Loucy (cell line): Measurements from ENCODE around the gene TMEM132C.

Source experiments
- H2AFZ ChIP-seq: fragments of 200-600 bp; sonication (generic); 2 replicates; pipeline ENCODE4 v1.6.0; 2016; ENCODE audit warnings: antibody characterized with exemption, mild to moderate bottlenecking, low read length, moderate library complexity
- H3F3A ChIP-seq: fragments of 200-600 bp; 2 replicates; pipeline ENCODE4 v1.6.0; 2016; ENCODE audit warnings: antibody characterized with exemption, low read depth, mild to moderate bottlenecking
- H3K27me3 ChIP-seq: fragments of 200-600 bp; sonication (generic); 2 replicates; pipeline ENCODE4 v1.6.1; 2014; ENCODE audit warnings: low read length, mild to moderate bottlenecking; ENCODE audit not compliant: insufficient read depth, poor library complexity, severe bottlenecking
- H3K36me3 ChIP-seq: fragments of 200-600 bp; sonication (generic); 2 replicates; pipeline ENCODE4 v1.6.1; 2016; ENCODE audit warnings: low read length; ENCODE audit not compliant: insufficient read depth
- H3K4me1 ChIP-seq: fragments of 200-600 bp; sonication (generic); 2 replicates; pipeline ENCODE4 v1.5.1; 2014; ENCODE audit warnings: low read length, mild to moderate bottlenecking; ENCODE audit not compliant: insufficient read depth, poor library complexity, severe bottlenecking
- H3K4me2 ChIP-seq: fragments of 200-600 bp; sonication (generic); 2 replicates; pipeline ENCODE4 v1.6.0; 2014; ENCODE audit warnings: antibody characterized with exemption, low read length, low read depth, mild to moderate bottlenecking; ENCODE audit not compliant: poor library complexity, severe bottlenecking
- H3K4me3 ChIP-seq: fragments of 200-600 bp; sonication (generic); 2 replicates; pipeline ENCODE4 v1.5.1; 2014; ENCODE audit warnings: low read length, mild to moderate bottlenecking, mixed read lengths; ENCODE audit not compliant: poor library complexity, severe bottlenecking
- H3K79me2 ChIP-seq: fragments of 200-600 bp; sonication (generic); 2 replicates; pipeline ENCODE4 v1.6.1; 2014; ENCODE audit warnings: low read length; ENCODE audit not compliant: insufficient read depth
- H3K9ac ChIP-seq: fragments of 200-600 bp; sonication (generic); 2 replicates; pipeline ENCODE4 v1.6.0; 2014; ENCODE audit warnings: mild to moderate bottlenecking, low read depth, low read length, moderate library complexity; ENCODE audit not compliant: poor library complexity, severe bottlenecking
- H3K9me2 ChIP-seq: fragments of 200-600 bp; sonication (generic); replicated peaks from 2 replicates; pipeline ENCODE4 v1.6.1; 2016; ENCODE audit warnings: low read depth, low read length, mixed read lengths
- H3K9me3 ChIP-seq: fragments of 200-600 bp; sonication (generic); 2 replicates; pipeline ENCODE4 v1.6.1; 2014; ENCODE audit warnings: mild to moderate bottlenecking, antibody characterized with exemption, low read length, low read depth; ENCODE audit not compliant: insufficient read depth
- H4K20me1 ChIP-seq: fragments of 200-600 bp; sonication (generic); 2 replicates; pipeline ENCODE4 v1.6.0; 2014; ENCODE audit warnings: antibody characterized with exemption, low read length, mild to moderate bottlenecking; ENCODE audit not compliant: insufficient read depth, poor library complexity, severe bottlenecking
- CTCF ChIP-seq: fragments of 200-600 bp; sonication (generic); conservative IDR thresholded peaks from 2 replicates; pipeline ENCODE4 v1.5.1; 2014; ENCODE audit warnings: mild to moderate bottlenecking, antibody characterized with exemption, low read length
- EZH2phosphoT487 ChIP-seq: fragments of 200-600 bp; IDR thresholded peaks from 2 replicates; pipeline ENCODE4 v1.6.1; 2018; ENCODE audit warnings: antibody characterized with exemption, mild to moderate bottlenecking, moderate library complexity, borderline replicate concordance

The TMEM132C gene

GRCh38 chr12:128587918-128588317 lies 320.9 kb downstream of the TMEM132C start:
- H3K79me2 ChIP-seq, result no peaks in the 10 kb centered on the region
- no peak overlapping the region for H3K4me3 ChIP-seq
- no peaks in the 10 kb centered on the region for H3K36me3 ChIP-seq
- no peaks in the 10 kb centered on the region for H3F3A ChIP-seq
- no peaks in the 10 kb centered on the region for H3K9me3 ChIP-seq
- H2AFZ ChIP-seq, result no peak overlapping the region
- no peaks in the 10 kb centered on the region for H3K4me1 ChIP-seq
- H3K27me3 ChIP-seq, result no peaks in the 10 kb centered on the region
- TF ChIP-seq EZH2phosphoT487 (no peak), CTCF (no peak)
- H3K9ac ChIP-seq, result no peak overlapping the region
- H4K20me1 ChIP-seq, result no peaks in the 10 kb centered on the region
- no peak overlapping the region for H3K4me2 ChIP-seq
- H3K9me2 ChIP-seq, result no peaks in the 10 kb centered on the region

- TF ChIP-seq EZH2phosphoT487 (no peak), CTCF (no peak)
Observed at GRCh38 chr12:128592220-128592744, 325.3 kb downstream of the TMEM132C start.

GRCh38 chr12:128594521-128594920 lies 327.6 kb downstream of the TMEM132C start:
- H4K20me1 ChIP-seq, result no peaks in the 10 kb centered on the region
- no peaks in the 10 kb centered on the region for H3F3A ChIP-seq
- no peaks in the 10 kb centered on the region for H3K9me3 ChIP-seq
- H2AFZ ChIP-seq, result no peak overlapping the region
- H3K4me3 ChIP-seq, result no peak overlapping the region
- H3K27me3 ChIP-seq, result no peaks in the 10 kb centered on the region
- no peaks in the 10 kb centered on the region for H3K36me3 ChIP-seq
- H3K4me1 ChIP-seq, result no peaks in the 10 kb centered on the region
- H3K4me2 ChIP-seq, result no peak overlapping the region
- TF ChIP-seq CTCF (no peak), EZH2phosphoT487 (no peak)
- H3K9ac ChIP-seq, result no peak overlapping the region
- no peaks in the 10 kb centered on the region for H3K79me2 ChIP-seq
- H3K9me2 ChIP-seq, result no peaks in the 10 kb centered on the region

More at GRCh38 chr12:128592220-128592744, 325.3 kb downstream of the TMEM132C start:
- Histone ChIP-seq H3K4me2 (no peak overlapping the region), H3K9ac (no peak overlapping the region), H3K9me2 (no peaks in the 10 kb centered on the region), H3K4me1 (no peaks in the 10 kb centered on the region), H3K79me2 (no peaks in the 10 kb centered on the region), H2AFZ (no peak overlapping the region), H3K4me3 (no peak overlapping the region), H3K9me3 (no peaks in the 10 kb centered on the region), H3F3A (no peaks in the 10 kb centered on the region), H4K20me1 (no peaks in the 10 kb centered on the region), H3K27me3 (no peaks in the 10 kb centered on the region), H3K36me3 (no peaks in the 10 kb centered on the region)
